OCI-LY3 (cell line): ENCODE data around the gene AMBRA1.

Experiments used
- CTCF ChIP-seq: fragments of 200-600, 300-600 bp; sonication (generic); IDR thresholded peaks from 2 replicates; pipeline ENCODE4 v1.5.1; 2014; ENCODE audit warnings: antibody characterized with exemption, low read length, low read depth
- EZH2phosphoT487 ChIP-seq: fragments of 200-600 bp; shearing (Covaris generic); IDR thresholded peaks from 2 replicates; pipeline ENCODE4 v1.6.1; 2018; ENCODE audit warnings: antibody characterized with exemption, mixed run types, low read depth

GRCh38 chr11:46499821-46500220 lies 94.0 kb downstream of the AMBRA1 start:
- TF ChIP-seq CTCF (no peak), EZH2phosphoT487 (no peak)
